ENCODE measurements around the gene RETREG1. TPM values are rescaled to one million over a fixed set of nuclear protein-coding genes. Genes with fewer than 3 reads are reported as not detected.

Gene RETREG1
- total and polyA plus RNA-seq, 2 donors, result 4.7 to 13.4 TPM

DNA sequence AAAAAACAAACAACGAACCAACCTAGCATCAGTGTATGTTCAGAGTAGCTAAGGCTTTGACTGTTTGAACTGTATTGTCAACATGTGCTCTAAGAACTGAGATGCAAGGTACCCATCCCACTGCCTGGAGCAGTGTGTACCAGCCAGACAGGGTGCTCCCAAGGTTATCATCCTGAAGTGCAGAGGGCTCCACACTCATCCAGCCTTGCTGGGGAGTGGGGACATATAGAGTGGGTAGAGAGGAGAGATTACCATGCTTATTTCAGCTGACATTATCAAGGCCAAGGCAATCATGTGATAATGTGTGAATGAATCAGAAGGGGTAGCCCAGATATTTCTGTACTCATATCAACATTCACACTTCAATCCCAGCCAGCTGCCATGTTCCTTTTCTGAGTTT lies 82.5 kb downstream of the RETREG1 start:
- Histone ChIP-seq H3K4me3 (ENCODE audit: low read depth, low read length) (no peak overlapping the region), H3K36me3 (ENCODE audit: insufficient read depth) (no peaks in the 10 kb centered on the region), H3K27ac (ENCODE audit: low read depth) (no peak overlapping the region), H3K4me1 (ENCODE audit: insufficient read depth) (no peaks in the 10 kb centered on the region)
- no peak for DNase-seq (ENCODE audit: extremely low spot score)
- 95% methylated on average over 1 of the region's 1 CpG for WGBS

DNA sequence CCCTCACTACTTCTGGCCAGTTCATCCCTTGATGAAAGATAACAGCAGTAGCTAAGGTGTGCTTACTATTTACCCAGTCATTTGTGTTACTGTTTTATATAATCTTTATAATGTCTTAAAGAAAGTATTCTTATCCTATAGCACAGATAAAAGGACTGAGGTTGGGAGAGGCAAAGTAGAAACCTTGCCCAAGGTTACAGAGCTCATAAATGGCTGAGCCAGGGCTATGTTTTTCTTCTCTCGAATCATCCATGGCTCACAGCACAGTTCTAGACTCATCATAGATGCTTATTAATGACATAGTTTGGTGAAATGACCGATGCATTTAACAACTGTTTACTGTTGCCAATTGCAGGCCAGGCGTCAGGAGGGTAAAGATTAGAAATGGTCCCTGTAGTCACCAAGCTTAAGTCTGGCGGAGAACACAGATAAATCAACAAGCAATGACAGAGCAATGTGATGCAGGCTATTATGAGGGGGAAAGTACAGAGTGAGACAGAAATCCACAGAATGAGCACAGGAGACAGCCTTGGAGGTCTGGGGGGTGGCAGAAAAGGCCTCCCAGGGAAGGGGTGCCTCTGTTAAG lies 85.6 kb downstream of the RETREG1 start:
- H3K4me1 ChIP-seq (ENCODE audit: insufficient read depth), result no peaks in the 10 kb centered on the region
- no peak overlapping the region for H3K4me3 ChIP-seq (ENCODE audit: low read depth, low read length)
- WGBS, result 47% methylated on average over 4 of the region's 4 CpGs
- H3K36me3 ChIP-seq (ENCODE audit: insufficient read depth), result no peaks in the 10 kb centered on the region
- no peak overlapping the region for H3K27ac ChIP-seq (ENCODE audit: low read depth)
- DNase-seq (ENCODE audit: extremely low spot score), result no peak

DNA sequence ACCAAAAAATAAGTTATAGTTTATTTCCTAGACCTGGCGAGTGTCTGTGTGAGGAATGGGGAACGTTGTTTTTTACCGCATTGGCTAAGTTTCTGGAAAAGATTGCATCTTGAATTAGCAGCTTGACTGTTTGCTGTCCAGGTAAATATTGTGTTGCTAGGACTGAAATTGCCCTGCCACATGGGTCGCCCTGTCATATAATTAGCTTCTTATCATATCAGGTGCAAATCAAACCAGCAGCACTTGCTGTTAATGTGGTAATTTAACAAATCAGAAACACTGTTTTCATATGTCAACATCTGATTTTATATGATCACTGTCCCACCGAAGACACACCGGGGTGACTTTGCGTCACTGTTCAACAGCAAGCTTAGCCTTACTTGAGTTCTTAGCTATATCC lies 87.5 kb downstream of the RETREG1 start:
- 76% methylated on average over 7 of the region's 7 CpGs for WGBS

DNA sequence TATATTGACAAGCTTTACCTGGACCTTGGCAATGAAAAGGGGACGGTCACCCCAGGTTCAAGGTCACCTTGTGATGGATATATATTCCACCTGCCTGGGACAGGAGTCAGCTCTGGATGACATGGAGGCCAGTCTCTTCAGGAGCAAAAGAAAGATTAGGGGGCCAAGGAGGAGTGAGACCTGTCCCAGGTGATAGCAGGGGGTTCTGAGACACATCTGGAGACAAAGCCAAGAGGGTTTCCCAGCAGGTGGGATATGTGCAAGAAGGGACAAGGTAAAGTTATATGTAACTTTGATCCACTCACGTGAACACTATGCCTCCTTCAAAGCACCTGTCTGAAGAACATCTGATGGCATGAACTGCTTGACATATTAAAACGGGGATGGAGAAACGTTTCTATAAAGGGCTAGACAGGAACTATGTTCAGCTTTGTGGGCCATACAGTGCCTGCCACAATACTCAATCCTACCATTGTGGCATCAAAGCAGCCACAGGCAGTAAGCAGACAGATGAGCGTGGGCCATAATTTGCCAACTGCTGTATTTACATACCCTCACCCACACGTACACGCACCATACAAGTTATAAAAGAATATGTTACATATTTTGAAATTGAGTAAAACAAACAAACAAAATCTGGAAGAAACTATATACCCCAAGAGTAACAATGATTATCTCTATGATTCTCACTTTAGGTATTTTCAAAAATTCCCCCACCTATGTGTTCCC lies 88.3 kb downstream of the RETREG1 start:
- H3K4me1 ChIP-seq (ENCODE audit: insufficient read depth), result no peaks in the 10 kb centered on the region
- H3K4me3 ChIP-seq (ENCODE audit: low read depth, low read length), result no peak overlapping the region
- no peaks in the 10 kb centered on the region for H3K36me3 ChIP-seq (ENCODE audit: insufficient read depth)
- DNase-seq (ENCODE audit: extremely low spot score), result no peak
- 87% methylated on average over 7 of the region's 7 CpGs for WGBS
- H3K27ac ChIP-seq (ENCODE audit: low read depth), result no peak overlapping the region

More for the DNA sequence above, 87.5 kb downstream of the RETREG1 start:
- no peak for DNase-seq (ENCODE audit: extremely low spot score)
- H3K4me1 ChIP-seq (ENCODE audit: insufficient read depth), result no peaks in the 10 kb centered on the region
- no peak overlapping the region for H3K27ac ChIP-seq (ENCODE audit: low read depth)
- H3K4me3 ChIP-seq (ENCODE audit: low read depth, low read length), result no peak overlapping the region
- no peaks in the 10 kb centered on the region for H3K36me3 ChIP-seq (ENCODE audit: insufficient read depth)

DNA sequence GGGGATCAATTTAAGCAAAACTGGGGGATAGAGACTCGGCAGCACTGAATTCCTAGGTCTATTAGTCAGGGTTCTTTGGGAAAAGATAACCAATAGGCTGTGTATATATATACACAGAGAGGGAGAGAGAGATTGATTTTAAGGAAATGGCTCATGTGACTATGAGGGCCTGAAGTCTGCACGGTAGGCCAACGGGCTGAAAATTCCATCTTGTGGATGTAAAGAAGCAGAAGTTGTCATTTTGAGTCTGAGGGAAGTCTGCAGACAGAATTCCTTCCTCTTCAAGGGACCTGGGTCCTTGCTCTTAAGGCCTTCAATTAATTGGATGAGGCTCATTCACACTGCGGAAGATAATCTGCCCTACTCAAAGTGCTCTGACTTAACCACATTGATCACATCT lies 91.1 kb downstream of the RETREG1 start:
- Histone ChIP-seq H3K4me1 (ENCODE audit: insufficient read depth) (no peaks in the 10 kb centered on the region), H3K4me3 (ENCODE audit: low read depth, low read length) (no peak overlapping the region), H3K36me3 (ENCODE audit: insufficient read depth) (no peaks in the 10 kb centered on the region), H3K27ac (ENCODE audit: low read depth) (no peak overlapping the region)
- 68% methylated on average over 4 of the region's 4 CpGs for WGBS
- no peak for DNase-seq (ENCODE audit: extremely low spot score)

DNA sequence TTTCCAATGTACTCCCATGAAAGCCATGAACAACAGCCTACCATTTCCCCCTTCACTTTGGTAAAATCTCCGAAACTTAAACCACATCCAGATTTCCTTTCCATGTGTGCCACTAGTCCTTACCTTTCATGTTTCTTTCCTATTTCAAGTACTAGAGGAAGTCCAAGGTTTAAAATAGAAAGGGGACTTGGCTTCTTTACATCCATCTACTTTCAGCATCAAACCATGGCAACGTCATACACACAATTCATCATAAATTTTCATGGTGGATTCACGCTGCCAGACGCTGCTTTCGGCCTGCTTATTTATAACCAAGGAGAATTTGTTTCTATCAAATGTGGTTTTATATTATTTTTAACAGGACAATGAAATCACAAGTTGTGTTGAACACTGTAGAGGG lies 92.5 kb downstream of the RETREG1 start:
- Histone ChIP-seq H3K27ac (ENCODE audit: low read depth) (no peak overlapping the region), H3K36me3 (ENCODE audit: insufficient read depth) (no peaks in the 10 kb centered on the region), H3K4me1 (ENCODE audit: insufficient read depth) (no peaks in the 10 kb centered on the region), H3K4me3 (ENCODE audit: low read depth, low read length) (no peak overlapping the region)
- DNase-seq (ENCODE audit: extremely low spot score), result no peak
- WGBS, result 51% methylated on average over 5 of the region's 5 CpGs

DNA sequence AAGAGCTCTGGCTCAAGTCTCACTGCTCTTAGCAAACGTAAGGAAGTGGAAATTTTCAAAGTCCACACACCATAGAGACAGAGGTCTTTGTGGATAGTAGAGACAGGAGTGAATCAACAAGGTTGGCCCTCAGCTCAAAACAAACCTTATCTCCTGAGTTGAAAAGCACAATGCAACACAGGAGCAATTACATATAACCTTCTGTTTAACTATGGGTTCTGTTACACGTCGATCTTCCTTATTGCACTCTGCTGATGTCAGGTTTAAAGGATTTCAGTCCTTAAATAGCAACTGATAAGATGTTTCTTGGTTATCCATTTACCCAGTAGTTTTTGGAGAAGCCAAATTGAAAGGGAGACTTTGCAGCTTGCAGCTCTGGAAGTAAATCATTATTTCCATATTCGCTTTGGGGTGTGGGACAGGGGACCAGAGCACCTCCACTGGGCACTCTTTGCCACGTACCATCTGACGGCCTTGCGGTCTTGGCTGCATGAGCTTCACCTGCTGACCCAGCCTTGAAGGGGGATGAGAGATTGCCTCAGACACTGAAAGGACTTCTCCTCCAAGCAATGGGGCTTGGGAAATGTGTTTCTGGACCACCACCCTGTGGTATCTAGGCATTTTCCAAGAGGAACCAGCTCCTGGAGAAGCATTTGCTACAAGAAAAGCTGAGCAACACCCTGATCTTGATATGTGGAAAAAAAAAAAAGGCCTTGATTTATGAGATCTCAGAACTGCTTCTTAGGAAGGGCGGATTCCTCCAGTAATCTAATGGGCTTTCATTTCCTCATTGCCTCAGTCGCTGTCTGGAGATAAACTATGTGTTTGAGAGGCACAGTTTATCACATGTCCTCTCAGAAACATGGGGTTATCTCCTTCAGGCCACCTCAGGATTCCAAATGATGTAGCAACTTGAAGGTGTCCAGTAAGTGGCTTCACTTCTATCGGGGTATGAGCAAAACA lies 95.0 kb downstream of the RETREG1 start:
- Histone ChIP-seq H3K4me1 (ENCODE audit: insufficient read depth) (no peaks in the 10 kb centered on the region), H3K4me3 (ENCODE audit: low read depth, low read length) (no peak overlapping the region), H3K36me3 (ENCODE audit: insufficient read depth) (no peaks in the 10 kb centered on the region), H3K27ac (ENCODE audit: low read depth) (no peak overlapping the region)
- no peak for DNase-seq (ENCODE audit: extremely low spot score)
- 63% methylated on average over 10 of the region's 10 CpGs for WGBS

DNA sequence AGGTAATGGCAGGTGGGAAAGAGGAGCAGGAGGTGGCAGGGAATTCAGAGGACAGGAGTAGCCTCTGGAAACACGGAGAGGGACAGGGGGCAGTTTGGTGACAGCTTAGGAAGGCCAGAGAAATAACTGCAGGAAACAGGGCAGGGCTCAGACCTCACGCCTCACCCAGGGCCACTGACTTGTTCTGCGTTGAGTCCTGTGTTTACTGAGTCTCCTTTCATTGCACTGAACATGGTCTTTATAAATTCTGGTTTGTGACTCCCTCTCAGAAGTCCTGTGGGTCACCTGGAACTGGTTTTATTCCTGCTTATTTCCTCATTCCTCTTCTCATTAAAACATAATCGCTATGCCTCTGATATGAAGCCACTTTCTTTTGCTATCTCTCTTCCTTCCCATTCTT lies 96.0 kb downstream of the RETREG1 start:
- no peaks in the 10 kb centered on the region for H3K36me3 ChIP-seq (ENCODE audit: insufficient read depth)
- DNase-seq (ENCODE audit: extremely low spot score), result no peak
- no peak overlapping the region for H3K27ac ChIP-seq (ENCODE audit: low read depth)
- no peaks in the 10 kb centered on the region for H3K4me1 ChIP-seq (ENCODE audit: insufficient read depth)
- 50% methylated on average over 4 of the region's 4 CpGs for WGBS
- H3K4me3 ChIP-seq (ENCODE audit: low read depth, low read length), result no peak overlapping the region

DNA sequence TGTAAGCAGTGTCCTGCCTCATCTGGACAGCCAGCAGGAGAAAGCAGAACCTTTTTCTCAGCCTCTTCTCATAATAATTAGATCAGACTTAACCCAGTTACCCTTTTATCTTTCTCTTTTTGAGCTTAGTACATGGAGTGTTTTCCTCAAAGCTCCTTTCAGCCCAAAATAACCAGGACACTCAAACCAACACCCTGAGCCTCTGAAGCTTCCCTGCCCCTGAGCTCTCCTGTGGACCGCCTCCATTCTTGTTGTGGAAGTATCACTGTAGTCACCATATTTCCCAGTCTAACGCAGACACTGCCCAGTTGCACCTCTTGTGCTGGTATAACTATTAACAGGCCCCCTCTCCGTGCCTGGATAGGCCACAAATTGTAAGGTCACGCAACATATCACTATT lies 97.4 kb downstream of the RETREG1 start:
- H3K4me1 ChIP-seq (ENCODE audit: insufficient read depth), result no peaks in the 10 kb centered on the region
- H3K36me3 ChIP-seq (ENCODE audit: insufficient read depth), result no peaks in the 10 kb centered on the region
- DNase-seq (ENCODE audit: extremely low spot score), result no peak
- 87% methylated on average over 4 of the region's 4 CpGs for WGBS
- no peak overlapping the region for H3K27ac ChIP-seq (ENCODE audit: low read depth)
- H3K4me3 ChIP-seq (ENCODE audit: low read depth, low read length), result no peak overlapping the region

DNA sequence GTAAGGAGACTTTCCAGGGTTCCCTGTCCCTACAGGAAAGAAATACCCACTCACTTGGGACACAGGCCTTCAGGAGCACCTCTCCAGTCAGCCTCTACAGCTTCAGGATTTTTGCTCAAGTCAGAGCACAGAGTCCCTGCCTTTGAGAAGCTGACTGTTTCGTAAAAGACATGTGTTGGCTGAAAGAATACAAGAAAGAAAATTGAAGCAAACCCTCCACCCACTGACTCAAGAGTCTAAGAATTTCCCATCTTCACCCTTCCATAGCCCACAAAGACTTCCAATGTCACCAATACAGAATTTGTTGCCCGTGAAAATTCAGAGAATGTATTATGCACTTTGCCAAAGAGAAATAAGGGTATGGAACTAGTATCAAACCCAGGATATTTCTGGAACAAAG lies 98.2 kb downstream of the RETREG1 start:
- Histone ChIP-seq H3K4me3 (ENCODE audit: low read depth, low read length) (no peak overlapping the region), H3K4me1 (ENCODE audit: insufficient read depth) (no peaks in the 10 kb centered on the region), H3K36me3 (ENCODE audit: insufficient read depth) (no peaks in the 10 kb centered on the region), H3K27ac (ENCODE audit: low read depth) (no peak overlapping the region)
- DNase-seq (ENCODE audit: extremely low spot score), result no peak
- 85% methylated on average over 2 of the region's 2 CpGs for WGBS

DNA sequence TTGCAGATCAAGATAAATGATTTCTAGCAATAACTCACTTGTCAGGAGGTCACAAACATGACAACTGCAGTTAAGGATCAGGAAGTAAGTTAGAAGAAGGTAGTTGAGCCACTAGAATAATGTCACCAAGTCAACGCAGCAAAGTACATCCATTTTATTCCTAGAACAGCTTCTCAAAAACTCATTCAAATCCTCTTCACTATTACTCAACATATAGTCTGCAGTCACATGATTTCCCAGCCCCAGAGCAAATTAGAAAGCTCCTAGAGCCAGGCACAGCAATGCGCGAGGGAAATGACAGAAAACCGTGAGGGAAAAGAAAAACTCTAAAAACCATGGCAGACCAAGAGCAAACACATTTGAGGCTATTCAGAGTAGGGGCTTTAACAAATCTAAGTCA lies 101.3 kb downstream of the RETREG1 start:
- Histone ChIP-seq H3K27ac (ENCODE audit: low read depth) (no peak overlapping the region), H3K4me1 (ENCODE audit: insufficient read depth) (no peaks in the 10 kb centered on the region), H3K4me3 (ENCODE audit: low read depth, low read length) (no peak overlapping the region), H3K36me3 (ENCODE audit: insufficient read depth) (no peaks in the 10 kb centered on the region)
- DNase-seq (ENCODE audit: extremely low spot score), result no peak
- WGBS, result 72% methylated on average over 4 of the region's 4 CpGs

DNA sequence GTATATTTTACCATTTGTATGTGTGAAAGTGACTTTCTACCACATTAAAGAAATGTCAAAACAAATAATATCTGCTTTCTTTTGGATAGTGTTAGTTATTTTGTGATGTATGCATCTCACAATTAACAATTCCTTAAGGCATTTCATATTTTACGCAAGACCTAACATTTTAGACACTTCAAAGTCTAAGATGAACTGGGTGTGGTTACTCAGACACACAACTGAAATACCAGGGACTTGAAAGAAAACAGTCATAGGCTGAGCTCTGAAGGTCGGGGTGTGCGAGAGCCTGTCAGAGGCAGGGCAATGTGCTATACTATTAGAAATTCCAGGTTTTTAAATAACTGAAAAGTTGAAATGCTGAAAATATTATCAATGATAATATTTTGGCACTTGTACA lies 106.7 kb downstream of the RETREG1 start:
- no peak for DNase-seq (ENCODE audit: extremely low spot score)
- no peaks in the 10 kb centered on the region for H3K4me1 ChIP-seq (ENCODE audit: insufficient read depth)
- 93% methylated on average over 3 of the region's 3 CpGs for WGBS
- no peaks in the 10 kb centered on the region for H3K36me3 ChIP-seq (ENCODE audit: insufficient read depth)
- no peak overlapping the region for H3K27ac ChIP-seq (ENCODE audit: low read depth)
- H3K4me3 ChIP-seq (ENCODE audit: low read depth, low read length), result no peak overlapping the region

DNA sequence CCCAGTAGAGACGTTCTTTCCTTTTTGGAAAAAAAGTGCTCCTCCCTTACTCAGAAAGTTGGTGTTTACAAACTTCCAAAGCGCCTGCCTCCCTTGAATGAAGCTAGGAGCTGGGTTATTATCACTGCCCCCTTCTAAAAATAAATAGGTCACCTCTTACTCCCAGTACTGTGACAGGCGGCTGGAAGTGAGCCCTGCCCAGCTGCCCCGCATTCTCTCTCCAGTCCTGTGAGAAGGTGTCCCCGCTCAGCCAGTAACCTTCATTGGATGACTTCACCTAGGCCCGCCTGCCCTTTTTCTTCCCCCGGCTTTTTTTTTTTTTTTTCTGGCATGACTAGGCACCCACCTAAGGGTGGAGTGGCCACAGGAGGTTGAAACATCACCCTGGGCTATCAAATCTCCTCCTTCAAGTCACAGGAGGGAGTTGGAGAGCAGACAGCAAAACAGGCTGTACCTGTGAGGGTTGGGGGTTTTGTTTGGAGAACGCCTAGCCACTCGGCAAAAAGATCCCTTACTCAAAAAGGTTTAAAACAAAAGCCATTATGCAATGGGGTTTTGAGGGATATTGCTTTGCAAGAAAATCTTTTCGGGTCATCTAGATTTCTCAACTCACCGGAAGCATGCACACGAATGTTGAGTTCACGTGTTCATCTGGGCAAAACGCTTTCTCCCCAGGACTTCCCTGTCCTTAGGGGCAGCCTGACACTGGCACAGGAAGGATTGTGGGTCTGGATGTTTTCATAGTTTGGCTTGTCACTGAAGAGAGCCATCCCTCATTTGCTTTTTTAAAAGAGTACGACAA lies 107.9 kb downstream of the RETREG1 start:
- H3K4me3 ChIP-seq (ENCODE audit: low read depth, low read length), result no peak overlapping the region
- no peak for DNase-seq (ENCODE audit: extremely low spot score)
- no peaks in the 10 kb centered on the region for H3K36me3 ChIP-seq (ENCODE audit: insufficient read depth)
- 61% methylated on average over 15 of the region's 15 CpGs for WGBS
- no peaks in the 10 kb centered on the region for H3K4me1 ChIP-seq (ENCODE audit: insufficient read depth)
- H3K27ac ChIP-seq (ENCODE audit: low read depth), result no peak overlapping the region
